ENCODE data around the gene APOH. TPM values are rescaled to one million over a fixed set of nuclear protein-coding genes. Genes with fewer than 3 reads are reported as not detected.

Gene APOH
- total and polyA plus RNA-seq, 2 of the 13 experiments (the other 11 are each of a cell fraction or from before 2014, with no cell fraction given): 4,846 to 5,748 TPM

DNA sequence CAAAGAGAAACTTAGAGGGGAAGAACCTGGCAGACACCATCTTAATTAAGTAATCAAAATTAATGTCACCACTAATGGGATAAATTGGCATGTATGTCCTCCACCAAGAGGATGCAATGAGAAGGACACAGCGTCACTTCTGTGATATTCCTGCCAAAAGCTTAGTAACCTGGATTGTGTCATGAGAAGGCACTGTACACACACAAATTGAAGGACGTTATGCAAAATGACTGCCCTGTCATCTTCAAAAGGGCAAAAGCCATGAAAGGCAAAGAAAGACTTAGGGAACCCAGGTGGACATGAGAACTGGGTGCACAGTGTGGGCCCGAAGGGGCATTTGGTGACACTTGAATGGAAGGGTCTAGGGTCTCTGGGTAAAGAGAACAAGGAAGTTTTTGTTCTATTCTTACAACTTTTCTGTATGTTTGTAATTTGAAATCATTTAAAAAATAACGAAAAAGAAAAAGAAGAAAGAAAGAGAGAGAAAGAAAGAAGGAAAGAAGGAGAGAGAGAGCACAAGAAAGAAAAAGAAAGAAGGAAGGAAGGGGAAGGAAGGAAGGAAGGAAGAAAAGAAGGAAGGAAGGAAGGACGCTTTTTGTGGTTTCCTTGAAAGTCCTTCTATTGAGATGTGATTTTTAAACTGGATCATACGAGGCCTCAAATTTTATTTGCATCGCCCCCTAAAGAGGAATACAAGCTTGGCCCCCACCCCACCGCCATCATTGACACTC, 4.0 kb upstream of the APOH start:
- no peak overlapping the region for H3K4me3 ChIP-seq (replicated peaks in 1 of 3; ENCODE audit: insufficient read depth in 1 of 3, low read depth in 2 of 3, low read length in 3 of 3)
- peak overlapping the region; percentile 53 for H3K27ac ChIP-seq (ENCODE audit: extremely low read length, insufficient read depth, low read length)
- peak overlapping the region; percentile 46 for H3K4me2 ChIP-seq (ENCODE audit: low read depth, low read length)
- ATAC-seq (peak; percentile 56), DNase-seq (ENCODE audit: low spot score) (peak; percentile 85), FAIRE-seq (no peak)
- in situ Hi-C loops (cut with HindIII; ENCODE audit: extremely low pct_ligation_motif_present, low pct_unique_long_range_greater_than_20kb) (no loop called here), intact Hi-C loops (cut with micrococcal nuclease; ENCODE audit: unreplicated experiment) (no loop called here)
- BruUV-seq (replicated peaks): no TSS peak
- no peak overlapping the region for H2AFZ ChIP-seq (ENCODE audit: low read length)
- no peaks in the 10 kb centered on the region for H4K20me1 ChIP-seq (ENCODE audit: insufficient read depth, low read length)
- no peak overlapping the region for H3K9ac ChIP-seq (ENCODE audit: insufficient read depth, low read depth, low read length)
- H3K36me3 ChIP-seq (replicated peaks in 1 of 2; ENCODE audit: control insufficient read depth in 1 of 2, insufficient read depth in 2 of 2, low read length in 2 of 2): no peaks in the 10 kb centered on the region
- H3K9me3 ChIP-seq (ENCODE audit: low read length): no peaks in the 10 kb centered on the region
- CTCF ChIA-PET (ENCODE audit: low intra/inter-chr PET ratio, low total read pairs): no interaction called here
- H3K27me3 ChIP-seq (ENCODE audit: control insufficient read depth in 1 of 2, insufficient read depth in 2 of 2, low read length in 2 of 2): no peaks in the 10 kb centered on the region
- 56% methylated on average over 8 of the region's 8 CpGs for WGBS (ENCODE audit: low lambda C conversion rate)
- peaks cover 78% of the 10 kb centered on the region for H3K4me1 ChIP-seq (ENCODE audit: insufficient read depth, low read length)
- peaks cover 10% of the 10 kb centered on the region for H3K79me2 ChIP-seq (ENCODE audit: insufficient read depth, low read length)
- POLR2A ChIA-PET: no interaction called here
- peak; percentile 47; the same call in 1 of the 2 replicates for TF ChIP-seq THRA (CRISPR knock-in tag; IDR thresholded peaks at IDR 0.05; ENCODE audit: borderline replicate concordance)
- peak; percentile 53; the same call in 1 of the 2 replicates for TF ChIP-seq ZBTB38 (CRISPR knock-in tag; IDR thresholded peaks at IDR 0.05)
- TF ChIP-seq GATAD2A (CRISPR knock-in tag; IDR thresholded peaks at IDR 0.05): peak; percentile 95
- no peak for TF ChIP-seq NFIB (CRISPR knock-in tag; IDR thresholded peaks at IDR 0.05; ENCODE audit: borderline replicate concordance)
- no peak for TF ChIP-seq ZNF563 (CRISPR knock-in tag; IDR thresholded peaks at IDR 0.05)
- peak; percentile 82 for TF ChIP-seq SAP130 (CRISPR knock-in tag; IDR thresholded peaks at IDR 0.05; ENCODE audit: low read depth)
- TF ChIP-seq, protein P1, sequence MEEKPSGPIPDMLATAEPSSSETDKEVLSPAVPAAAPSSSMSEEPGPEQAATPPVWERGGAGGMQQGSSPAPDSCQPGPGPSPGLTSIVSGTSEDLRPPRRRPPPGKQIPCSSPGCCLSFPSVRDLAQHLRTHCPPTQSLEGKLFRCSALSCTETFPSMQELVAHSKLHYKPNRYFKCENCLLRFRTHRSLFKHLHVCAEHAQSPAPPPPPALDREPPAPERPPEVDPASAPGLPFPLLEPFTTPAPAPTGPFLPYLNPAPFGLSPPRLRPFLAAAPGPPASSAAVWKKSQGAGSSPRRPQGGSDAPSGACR (CRISPR knock-in tag; IDR thresholded peaks at IDR 0.05): 0 out of 2 replicates have a peak, but pooled peaks have one; percentile 62
- TF ChIP-seq, protein P2, sequence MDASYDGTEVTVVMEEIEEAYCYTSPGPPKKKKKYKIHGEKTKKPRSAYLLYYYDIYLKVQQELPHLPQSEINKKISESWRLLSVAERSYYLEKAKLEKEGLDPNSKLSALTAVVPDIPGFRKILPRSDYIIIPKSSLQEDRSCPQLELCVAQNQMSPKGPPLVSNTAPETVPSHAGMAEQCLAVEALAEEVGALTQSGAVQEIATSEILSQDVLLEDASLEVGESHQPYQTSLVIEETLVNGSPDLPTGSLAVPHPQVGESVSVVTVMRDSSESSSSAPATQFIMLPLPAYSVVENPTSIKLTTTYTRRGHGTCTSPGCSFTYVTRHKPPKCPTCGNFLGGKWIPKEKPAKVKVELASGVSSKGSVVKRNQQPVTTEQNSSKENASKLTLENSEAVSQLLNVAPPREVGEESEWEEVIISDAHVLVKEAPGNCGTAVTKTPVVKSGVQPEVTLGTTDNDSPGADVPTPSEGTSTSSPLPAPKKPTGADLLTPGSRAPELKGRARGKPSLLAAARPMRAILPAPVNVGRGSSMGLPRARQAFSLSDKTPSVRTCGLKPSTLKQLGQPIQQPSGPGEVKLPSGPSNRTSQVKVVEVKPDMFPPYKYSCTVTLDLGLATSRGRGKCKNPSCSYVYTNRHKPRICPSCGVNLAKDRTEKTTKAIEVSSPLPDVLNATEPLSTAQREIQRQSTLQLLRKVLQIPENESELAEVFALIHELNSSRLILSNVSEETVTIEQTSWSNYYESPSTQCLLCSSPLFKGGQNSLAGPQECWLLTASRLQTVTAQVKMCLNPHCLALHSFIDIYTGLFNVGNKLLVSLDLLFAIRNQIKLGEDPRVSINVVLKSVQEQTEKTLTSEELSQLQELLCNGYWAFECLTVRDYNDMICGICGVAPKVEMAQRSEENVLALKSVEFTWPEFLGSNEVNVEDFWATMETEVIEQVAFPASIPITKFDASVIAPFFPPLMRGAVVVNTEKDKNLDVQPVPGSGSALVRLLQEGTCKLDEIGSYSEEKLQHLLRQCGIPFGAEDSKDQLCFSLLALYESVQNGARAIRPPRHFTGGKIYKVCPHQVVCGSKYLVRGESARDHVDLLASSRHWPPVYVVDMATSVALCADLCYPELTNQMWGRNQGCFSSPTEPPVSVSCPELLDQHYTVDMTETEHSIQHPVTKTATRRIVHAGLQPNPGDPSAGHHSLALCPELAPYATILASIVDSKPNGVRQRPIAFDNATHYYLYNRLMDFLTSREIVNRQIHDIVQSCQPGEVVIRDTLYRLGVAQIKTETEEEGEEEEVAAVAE (CRISPR knock-in tag; IDR thresholded peaks at IDR 0.05; ENCODE audit: borderline replicate concordance): peak; percentile 45; the same call in 1 of the 2 replicates
- peak; percentile 55 to 81; a peak in 3 of 4 replicates for TF ChIP-seq NR2F1 (CRISPR knock-in tag; IDR thresholded peaks at IDR 0.05)
- peak; percentile 32 for TF ChIP-seq SKI (IDR thresholded peaks at IDR 0.05; ENCODE audit: partially characterized antibody)
- TF ChIP-seq FOXA3 (CRISPR knock-in tag; IDR thresholded peaks at IDR 0.05): peak; percentile 90
- TF ChIP-seq ZMYM2 (CRISPR knock-in tag; IDR thresholded peaks at IDR 0.05): 0 out of 2 replicates have a peak, but pooled peaks have one; percentile 46
- peak; percentile 69; the same call in 1 of the 2 replicates for TF ChIP-seq KAT8 (CRISPR knock-in tag; IDR thresholded peaks at IDR 0.05)
- peak; percentile 65; the same call in 1 of the 2 replicates for TF ChIP-seq MED1 (CRISPR knock-in tag; IDR thresholded peaks at IDR 0.05)
- 0 out of 2 replicates have a peak, but pooled peaks have one; percentile 15 for TF ChIP-seq LCORL (IDR thresholded peaks at IDR 0.05)
- TF ChIP-seq LCORL (CRISPR knock-in tag; IDR thresholded peaks at IDR 0.05): peak; percentile 61; the same call in 1 of the 2 replicates
- TF ChIP-seq, protein P3, sequence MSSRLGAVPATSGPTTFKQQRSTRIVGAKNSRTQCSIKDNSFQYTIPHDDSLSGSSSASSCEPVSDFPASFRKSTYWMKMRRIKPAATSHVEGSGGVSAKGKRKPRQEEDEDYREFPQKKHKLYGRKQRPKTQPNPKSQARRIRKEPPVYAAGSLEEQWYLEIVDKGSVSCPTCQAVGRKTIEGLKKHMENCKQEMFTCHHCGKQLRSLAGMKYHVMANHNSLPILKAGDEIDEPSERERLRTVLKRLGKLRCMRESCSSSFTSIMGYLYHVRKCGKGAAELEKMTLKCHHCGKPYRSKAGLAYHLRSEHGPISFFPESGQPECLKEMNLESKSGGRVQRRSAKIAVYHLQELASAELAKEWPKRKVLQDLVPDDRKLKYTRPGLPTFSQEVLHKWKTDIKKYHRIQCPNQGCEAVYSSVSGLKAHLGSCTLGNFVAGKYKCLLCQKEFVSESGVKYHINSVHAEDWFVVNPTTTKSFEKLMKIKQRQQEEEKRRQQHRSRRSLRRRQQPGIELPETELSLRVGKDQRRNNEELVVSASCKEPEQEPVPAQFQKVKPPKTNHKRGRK (CRISPR knock-in tag; IDR thresholded peaks at IDR 0.05): peak; percentile 62

Data from HepG2 (cell line).